NOMO-1 treated with DMSO at 0.1 percent for 48 hours (cell line): Measurements from ENCODE around the gene SYNCRIP.
"Not testable (repeated sequence)": the region's sequence is repeated elsewhere in the genome, so short reads cannot be mapped to it uniquely, and the experiment has no call there.

Experiments
- DNase-seq: peaks from one replicate; lab custom pipeline; 2025; ENCODE audit not compliant: unreplicated experiment; lab: John Stamatoyannopoulos, UW

SYNCRIP gene

GRCh38 chr6:85670573-85670972 lies 27.9 kb upstream of the SYNCRIP start:
- no peak for DNase-seq

GRCh38 chr6:85669735-85670194 lies 27.1 kb upstream of the SYNCRIP start:
- DNase-seq = peak; percentile 50

- no peak for DNase-seq
These were observed 19.6 kb upstream of the SYNCRIP start for GRCh38 chr6:85662251-85662650.

GRCh38 chr6:85660181-85660611 lies 17.5 kb upstream of the SYNCRIP start:
- DNase-seq = no peak

- no peak for DNase-seq
These were observed 7.9 kb upstream of the SYNCRIP start for GRCh38 chr6:85650606-85651005.

- DNase-seq = no peak
These were observed 1.6 kb upstream of the SYNCRIP start for GRCh38 chr6:85644279-85644762.

- peak; percentile 96 for DNase-seq
These were observed 1.0 kb upstream of the SYNCRIP start for GRCh38 chr6:85643537-85644278.

- peak; percentile 40 for DNase-seq
These were observed 551 bp downstream of the SYNCRIP start for GRCh38 chr6:85641897-85642773.

GRCh38 chr6:85641522-85641896 lies 1.2 kb downstream of the SYNCRIP start:
- peak; percentile 7 for DNase-seq

GRCh38 chr6:85640821-85641220 lies 1.9 kb downstream of the SYNCRIP start:
- DNase-seq = no peak

- no peak for DNase-seq
These were observed 5.1 kb downstream of the SYNCRIP start for GRCh38 chr6:85637579-85637978.

GRCh38 chr6:85632164-85632942 lies 10.3 kb downstream of the SYNCRIP start:
- DNase-seq = no peak

- not testable (repeated sequence) for DNase-seq
These were observed 11.6 kb downstream of the SYNCRIP start for GRCh38 chr6:85631117-85631516.

GRCh38 chr6:85628353-85628752 lies 14.3 kb downstream of the SYNCRIP start:
- no peak for DNase-seq

- DNase-seq = peak; percentile 12
These were observed 22.4 kb downstream of the SYNCRIP start for GRCh38 chr6:85620308-85620707.

- no peak for DNase-seq
These were observed 27.9 kb downstream of the SYNCRIP start for GRCh38 chr6:85614780-85615179.

GRCh38 chr6:85612690-85613474 lies 29.8 kb downstream of the SYNCRIP start:
- DNase-seq = no peak

GRCh38 chr6:85610182-85610895 lies 32.3 kb downstream of the SYNCRIP start:
- DNase-seq = no peak

- no peak for DNase-seq
These were observed 40.6 kb downstream of the SYNCRIP start for GRCh38 chr6:85602100-85602499.
